ENCODE results near the gene FNDC7.

GRCh38 chr1:108691942-108692723 lies 20.6 kb upstream of the FNDC7 start, which contains the start of gene PRPF38B:
- TF ChIP-seq CTCF (IDR thresholded peaks at IDR 0.05) = no peak
- TF ChIP-seq POLR2A (IDR thresholded peaks at IDR 0.05) = peak; percentile 91 to 94
- peak; percentile 95 to 99 (median 97) for TF ChIP-seq POLR2AphosphoS5 (IDR thresholded peaks at IDR 0.05)
- TF ChIP-seq EP300 (IDR thresholded peaks at IDR 0.05) = no peak
